Kidney tubule cell (primary cell): Measurements from ENCODE around the gene RHEX.

ENCODE experiments used
- DNase-seq: peaks from one replicate; pipeline ENCODE4 v3.0.0-alpha.2; 2018; ENCODE audit warnings: low spot score

The RHEX gene

GRCh38 chr1:206052919-206053610 lies at the start of gene RHEX:
TSS of gene RHEX (plus strand) at chr1:206053173. CDS start at chr1:206097829, 44,656 bp downstream.
- peak; percentile 87 for DNase-seq

GRCh38 chr1:206003854-206004800 lies 48.8 kb upstream of the RHEX start:
- DNase-seq = no peak

GRCh38 chr1:206004826-206005225 lies 48.1 kb upstream of the RHEX start:
- DNase-seq = no peak

- peak; percentile 7 for DNase-seq
These were observed 47.7 kb upstream of the RHEX start for GRCh38 chr1:206005234-206005633.

- DNase-seq = no peak
These were observed 47.2 kb upstream of the RHEX start for GRCh38 chr1:206005778-206006180.

- no peak for DNase-seq
These were observed 46.0 kb upstream of the RHEX start for GRCh38 chr1:206006946-206007345.

GRCh38 chr1:206010060-206010459 lies 42.9 kb upstream of the RHEX start:
- DNase-seq = no peak

GRCh38 chr1:206011057-206011456 lies 41.9 kb upstream of the RHEX start:
- DNase-seq = no peak

GRCh38 chr1:206012086-206012859 lies 40.7 kb upstream of the RHEX start:
- DNase-seq = no peak

GRCh38 chr1:206013026-206013795 lies 39.8 kb upstream of the RHEX start:
- no peak for DNase-seq

GRCh38 chr1:206014601-206015000 lies 38.4 kb upstream of the RHEX start:
- no peak for DNase-seq

GRCh38 chr1:206015071-206015470 lies 37.9 kb upstream of the RHEX start:
- DNase-seq = no peak

GRCh38 chr1:206020393-206021007 lies 32.5 kb upstream of the RHEX start:
- no peak for DNase-seq

- no peak for DNase-seq
These were observed 31.9 kb upstream of the RHEX start for GRCh38 chr1:206021008-206021625.

GRCh38 chr1:206021626-206022365 lies 31.2 kb upstream of the RHEX start:
- peak; percentile 81 for DNase-seq

GRCh38 chr1:206022766-206023165 lies 30.2 kb upstream of the RHEX start:
- DNase-seq = no peak

GRCh38 chr1:206023695-206024094 lies 29.3 kb upstream of the RHEX start, which contains the start of gene CTSE:
TSS of gene CTSE (minus strand) at chr1:206023895. CDS start at chr1:206023791, 104 bp downstream.
- DNase-seq = no peak

- DNase-seq = no peak
These were observed 27.6 kb upstream of the RHEX start for GRCh38 chr1:206025283-206025820.

GRCh38 chr1:206029484-206029883 lies 23.5 kb upstream of the RHEX start:
- peak; percentile 65 for DNase-seq

- DNase-seq = no peak
These were observed 22.8 kb upstream of the RHEX start for GRCh38 chr1:206030191-206030590.
